ENCODE data around the gene DBNL.

DNA sequence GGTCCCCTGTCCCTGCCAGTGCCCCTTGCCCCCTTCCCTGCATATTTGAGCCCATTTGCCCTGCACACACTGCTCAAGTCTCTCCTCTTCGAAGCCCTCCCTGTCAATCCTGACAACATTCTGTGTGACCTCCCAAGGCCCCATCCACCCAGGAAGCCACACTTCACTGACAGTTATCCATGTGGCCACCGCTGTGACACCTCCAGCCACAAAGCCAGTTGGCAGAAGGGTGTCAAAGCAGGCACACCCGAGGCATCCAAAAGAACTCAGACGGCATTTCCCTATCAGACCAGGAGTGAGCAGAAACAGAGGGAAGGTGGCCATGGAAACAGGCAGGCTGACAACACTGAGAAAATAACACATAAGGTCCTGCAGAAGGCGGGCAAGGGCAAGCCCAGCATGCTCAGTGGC, 33.2 kb downstream of the DBNL start:
- TF ChIP-seq, protein P1, sequence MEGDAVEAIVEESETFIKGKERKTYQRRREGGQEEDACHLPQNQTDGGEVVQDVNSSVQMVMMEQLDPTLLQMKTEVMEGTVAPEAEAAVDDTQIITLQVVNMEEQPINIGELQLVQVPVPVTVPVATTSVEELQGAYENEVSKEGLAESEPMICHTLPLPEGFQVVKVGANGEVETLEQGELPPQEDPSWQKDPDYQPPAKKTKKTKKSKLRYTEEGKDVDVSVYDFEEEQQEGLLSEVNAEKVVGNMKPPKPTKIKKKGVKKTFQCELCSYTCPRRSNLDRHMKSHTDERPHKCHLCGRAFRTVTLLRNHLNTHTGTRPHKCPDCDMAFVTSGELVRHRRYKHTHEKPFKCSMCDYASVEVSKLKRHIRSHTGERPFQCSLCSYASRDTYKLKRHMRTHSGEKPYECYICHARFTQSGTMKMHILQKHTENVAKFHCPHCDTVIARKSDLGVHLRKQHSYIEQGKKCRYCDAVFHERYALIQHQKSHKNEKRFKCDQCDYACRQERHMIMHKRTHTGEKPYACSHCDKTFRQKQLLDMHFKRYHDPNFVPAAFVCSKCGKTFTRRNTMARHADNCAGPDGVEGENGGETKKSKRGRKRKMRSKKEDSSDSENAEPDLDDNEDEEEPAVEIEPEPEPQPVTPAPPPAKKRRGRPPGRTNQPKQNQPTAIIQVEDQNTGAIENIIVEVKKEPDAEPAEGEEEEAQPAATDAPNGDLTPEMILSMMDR (IDR thresholded peaks at IDR 0.05): no peak
- TF ChIP-seq POLR2A (IDR thresholded peaks at IDR 0.05): no peak
